Testis (tissue), 3 donors: ENCODE results near the gene TNNI2. TPM values are rescaled to one million over a fixed set of nuclear protein-coding genes. Genes with fewer than 3 reads are reported as not detected.

Experiments used
- DNase-seq: peaks from one replicate; pipeline ENCODE4 v3.0.0-alpha.2; 2019
- H3K27ac ChIP-seq, 2 donors: fragments of 200-600 bp; sonication (generic); one replicate each; pipeline ENCODE4 v1.5.1; 2019
- H3K27me3 ChIP-seq: fragments of 200-600 bp; sonication (generic); one replicate; pipeline ENCODE4 v1.5.1; 2019
- H3K36me3 ChIP-seq: fragments of 200-600 bp; sonication (generic); one replicate; pipeline ENCODE4 v1.5.1; 2017; ENCODE audit warnings: low read depth; ENCODE audit errors: missing control alignments
- H3K4me1 ChIP-seq: fragments of 200-600 bp; sonication (generic); one replicate; pipeline ENCODE4 v1.5.1; 2019
- H3K4me3 ChIP-seq, 2 donors: fragments of 200-600 bp; sonication (generic); one replicate each; pipeline ENCODE4 v1.5.1; 2017 to 2019
- H3K9me3 ChIP-seq: fragments of 200-600 bp; sonication (generic); one replicate; pipeline ENCODE4 v1.5.1; 2017
- CTCF ChIP-seq, 3 experiments: fragments of 450-650 bp in 2 of 3; fragments of 200-600 bp in 1 of 3; sonication (generic) in 1 of 3; IDR thresholded peaks; one replicate each; pipeline ENCODE4 v1.5.1; 2016 to 2019; ENCODE audit warnings: antibody characterized with exemption in 3 of 3, mild to moderate bottlenecking in 2 of 3, moderate library complexity in 1 of 3
- POLR2A ChIP-seq: fragments of 450-650 bp; IDR thresholded peaks from one replicate; pipeline ENCODE4 v1.6.1; 2017; ENCODE audit warnings: antibody characterized with exemption, mild to moderate bottlenecking, moderate library complexity
- WGBS, 2 donors: methylation state at CpG; one replicate each; pipeline ENCODE4 v1.1.5; 2018; 5-methylcytosine and 5-hydroxymethylcytosine counted together
- intact Hi-C: fragments of 100-400 bp; cut with DNase I; formaldehyde crosslinking; loops from one replicate; pipeline ENCODE4 v1.15.1; 2023; ENCODE audit warnings: low total_unique reads
- polyA plus RNA-seq: library from polyadenylated mRNA; stranded (reverse); fragments of 350-450 nt; fragmentation: Illumina TruSeq; extraction: RNeasy Lipid Tissue Mini Kit (QIAGEN cat#74804); gene quantifications from one replicate; pipeline ENCODE4 v1.2.3, GENCODE V29; 2014; ENCODE audit warnings: low read depth, low replicate concordance; ENCODE audit not compliant: insufficient read depth
- total RNA-seq, 2 donors: library from RNA; depleted of rRNA; stranded (reverse); fragments of >200 nt; gene quantifications; one replicate each; pipeline ENCODE4 v1.2.3, GENCODE V29; 2016

Gene TNNI2
- total and polyA plus RNA-seq, 3 donors from 2014 or later: 8.6 TPM; not detected in 2

GRCh38 chr11:1876361-1877063 is 37.7 kb downstream of the TNNI2 start:
- Histone ChIP-seq H3K27ac (peak overlapping the region in 1 of 2 donors; percentile 74), H3K36me3 (no peaks in the 10 kb centered on the region), H3K9me3 (no peaks in the 10 kb centered on the region), H3K27me3 (no peaks in the 10 kb centered on the region), H3K4me1 (peaks cover 20% of the 10 kb centered on the region), H3K4me3 (no peak overlapping the region)
- no peak for TF ChIP-seq POLR2A
- peak in 2 of 3 experiments; percentile 38 to 56 for TF ChIP-seq CTCF (IDR thresholded peaks at IDR 0.05)
- 30 to 47% methylated on average over 16 to 26 of the region's 26 CpGs for WGBS, 2 donors
- peak; percentile 71 for DNase-seq
- intact Hi-C loops: no loop called here

- no peak for DNase-seq
- H3K9me3 ChIP-seq: no peaks in the 10 kb centered on the region
- TF ChIP-seq POLR2A (no peak), CTCF (IDR thresholded peaks at IDR 0.05) (no peak)
- H3K4me3 ChIP-seq: no peak overlapping the region
- WGBS, 2 donors: 65 to 73% methylated on average over 24 to 33 of the region's 33 CpGs
- intact Hi-C loops: no loop called here
- peaks cover 27% of the 10 kb centered on the region for H3K4me1 ChIP-seq
- no peak overlapping the region for H3K27ac ChIP-seq
- no peaks in the 10 kb centered on the region for H3K36me3 ChIP-seq
- no peaks in the 10 kb centered on the region for H3K27me3 ChIP-seq
Measured at GRCh38 chr11:1877211-1878136, 38.7 kb downstream of the TNNI2 start.

- H3K4me1 ChIP-seq: peaks cover 30% of the 10 kb centered on the region
- peak overlapping the region in 1 of 2 donors; percentile 50 for H3K27ac ChIP-seq
- no peak for TF ChIP-seq CTCF (IDR thresholded peaks at IDR 0.05)
- TF ChIP-seq POLR2A: no peak
- peak; percentile 42 for DNase-seq
- intact Hi-C loops: no loop called here
- 77 to 81% methylated on average over 14 to 30 of the region's 30 CpGs for WGBS, 2 donors
- no peaks in the 10 kb centered on the region for H3K9me3 ChIP-seq
- H3K36me3 ChIP-seq: no peaks in the 10 kb centered on the region
- no peaks in the 10 kb centered on the region for H3K27me3 ChIP-seq
- H3K4me3 ChIP-seq: no peak overlapping the region
Measured at GRCh38 chr11:1878137-1879031, 39.6 kb downstream of the TNNI2 start.

DNA sequence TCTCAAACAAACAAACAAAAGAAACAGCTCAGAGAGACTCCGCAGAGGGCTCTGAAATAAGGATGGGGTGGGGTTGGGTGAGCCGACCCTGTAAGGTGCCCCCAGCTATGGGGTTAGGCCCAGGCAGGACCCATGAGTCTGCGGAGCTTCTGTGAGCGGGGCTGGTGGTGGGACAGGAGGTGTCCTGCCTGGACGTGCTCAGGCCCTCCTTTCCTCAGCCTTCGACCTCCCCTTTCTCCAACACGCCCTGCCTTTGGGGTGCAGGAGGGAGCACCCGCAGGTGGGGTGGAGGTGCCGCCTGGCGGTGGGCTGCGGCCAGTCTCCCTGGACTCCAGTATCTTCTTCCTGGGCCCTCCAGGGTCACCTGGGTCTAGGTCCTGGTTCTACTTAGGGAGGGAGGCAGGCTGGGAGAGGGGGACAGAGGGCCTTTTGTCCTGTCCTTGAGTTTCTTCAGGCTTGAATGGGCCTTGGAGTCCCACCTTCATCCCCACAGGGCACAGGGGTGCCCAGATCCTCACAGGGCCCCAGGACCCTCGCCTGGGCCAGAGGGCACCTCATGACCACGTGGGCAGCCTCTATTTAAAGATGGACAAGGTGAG is 40.7 kb downstream of the TNNI2 start:
- H3K27ac ChIP-seq: peak overlapping the region in 1 of 2 donors; percentile 85
- H3K9me3 ChIP-seq: no peaks in the 10 kb centered on the region
- DNase-seq: no peak
- TF ChIP-seq POLR2A (no peak), CTCF (IDR thresholded peaks at IDR 0.05) (no peak)
- no peaks in the 10 kb centered on the region for H3K36me3 ChIP-seq
- peaks cover 30% of the 10 kb centered on the region for H3K4me1 ChIP-seq
- intact Hi-C loops: no loop called here
- H3K4me3 ChIP-seq: no peak overlapping the region
- H3K27me3 ChIP-seq: no peaks in the 10 kb centered on the region
- WGBS, 2 donors: 92 to 96% methylated on average over 7 to 13 of the region's 13 CpGs
